Measurements from ENCODE around the gene CASZ1. TPM values are rescaled to one million over a fixed set of nuclear protein-coding genes. Genes with fewer than 3 reads are reported as not detected.
A peak's percentile ranks its signal among the peaks of the same experiment; 100 is the strongest.

CASZ1 gene
- total RNA-seq, 1 experiment from 2014 or later = 8.5 TPM

- DNase-seq (ENCODE audit: low read depth) = peak; percentile 75
These were observed 109.9 kb downstream of the CASZ1 start for GRCh38 chr1:10686404-10687040.

- DNase-seq (ENCODE audit: low read depth) = no peak
These were observed 110.5 kb downstream of the CASZ1 start for GRCh38 chr1:10685808-10686403.

GRCh38 chr1:10685196-10685807 is 111.1 kb downstream of the CASZ1 start:
- no peak for DNase-seq (ENCODE audit: low read depth)

- no peak for DNase-seq (ENCODE audit: low read depth)
These were observed 112.2 kb downstream of the CASZ1 start for GRCh38 chr1:10684221-10684620.

- DNase-seq (ENCODE audit: low read depth) = no peak
These were observed 113.8 kb downstream of the CASZ1 start for GRCh38 chr1:10682449-10683309.

GRCh38 chr1:10682108-10682445 is 114.4 kb downstream of the CASZ1 start:
- no peak for DNase-seq (ENCODE audit: low read depth)

GRCh38 chr1:10681296-10682107 is 114.9 kb downstream of the CASZ1 start:
- no peak for DNase-seq (ENCODE audit: low read depth)

GRCh38 chr1:10680487-10680886 is 116.0 kb downstream of the CASZ1 start:
- DNase-seq (ENCODE audit: low read depth) = peak; percentile 62

GRCh38 chr1:10679496-10680220 is 116.8 kb downstream of the CASZ1 start:
- DNase-seq (ENCODE audit: low read depth) = peak; percentile 82

GRCh38 chr1:10678852-10679251 is 117.6 kb downstream of the CASZ1 start:
- DNase-seq (ENCODE audit: low read depth) = no peak

- no peak for DNase-seq (ENCODE audit: low read depth)
These were observed 118.0 kb downstream of the CASZ1 start for GRCh38 chr1:10678402-10678801.

- DNase-seq (ENCODE audit: low read depth) = no peak
These were observed 118.7 kb downstream of the CASZ1 start for GRCh38 chr1:10677491-10678391.

GRCh38 chr1:10676963-10677362 is 119.5 kb downstream of the CASZ1 start:
- no peak for DNase-seq (ENCODE audit: low read depth)

GRCh38 chr1:10675813-10676212 is 120.6 kb downstream of the CASZ1 start:
- no peak for DNase-seq (ENCODE audit: low read depth)

GRCh38 chr1:10674700-10675609 is 121.5 kb downstream of the CASZ1 start:
- no peak for DNase-seq (ENCODE audit: low read depth)

GRCh38 chr1:10674222-10674621 is 122.2 kb downstream of the CASZ1 start:
- DNase-seq (ENCODE audit: low read depth) = no peak

GRCh38 chr1:10673109-10673711 is 123.2 kb downstream of the CASZ1 start:
- no peak for DNase-seq (ENCODE audit: low read depth)

- no peak for DNase-seq (ENCODE audit: low read depth)
These were observed 123.9 kb downstream of the CASZ1 start for GRCh38 chr1:10672343-10673050.

All from Daoy (cell line).